Nephron (organoid): Measurements from ENCODE around the gene TGFA.

ENCODE experiments used
- H3K27ac Mint-ChIP-seq, 3 experiments: 2 replicates each; pipeline ENCODE4 v1.8.0; 2020; ENCODE audit warnings: mixed read lengths in 3 of 3, mild to moderate bottlenecking in 2 of 3, moderate library complexity in 1 of 3
- H3K27me3 Mint-ChIP-seq: 2 replicates; pipeline ENCODE4 v1.8.0; 2021; ENCODE audit warnings: low read depth, mild to moderate bottlenecking, moderate library complexity, mixed read lengths
- H3K36me3 Mint-ChIP-seq: 2 replicates; pipeline ENCODE4 v1.8.0; 2020; ENCODE audit warnings: low read depth, mixed read lengths
- H3K4me1 Mint-ChIP-seq: 2 replicates; pipeline ENCODE4 v1.8.0; 2020; ENCODE audit warnings: mixed read lengths
- H3K4me3 Mint-ChIP-seq, 3 experiments: 2 replicates each; pipeline ENCODE4 v1.8.0; 2020; ENCODE audit warnings: mild to moderate bottlenecking in 3 of 3, mixed read lengths in 3 of 3, moderate library complexity in 2 of 3
- H3K9me3 Mint-ChIP-seq: 2 replicates; pipeline ENCODE4 v1.8.0; 2020; ENCODE audit warnings: mixed read lengths
- TF ChIP-seq, protein P1 (sequence below), 3 experiments: fragments of 200-600 bp; sonication (generic); IDR thresholded peaks; one replicate each; pipeline ENCODE4 v1.5.0; 2021; ENCODE audit warnings: antibody characterized with exemption in 3 of 3; ENCODE audit not compliant: unreplicated experiment in 3 of 3

TGFA gene

DNA sequence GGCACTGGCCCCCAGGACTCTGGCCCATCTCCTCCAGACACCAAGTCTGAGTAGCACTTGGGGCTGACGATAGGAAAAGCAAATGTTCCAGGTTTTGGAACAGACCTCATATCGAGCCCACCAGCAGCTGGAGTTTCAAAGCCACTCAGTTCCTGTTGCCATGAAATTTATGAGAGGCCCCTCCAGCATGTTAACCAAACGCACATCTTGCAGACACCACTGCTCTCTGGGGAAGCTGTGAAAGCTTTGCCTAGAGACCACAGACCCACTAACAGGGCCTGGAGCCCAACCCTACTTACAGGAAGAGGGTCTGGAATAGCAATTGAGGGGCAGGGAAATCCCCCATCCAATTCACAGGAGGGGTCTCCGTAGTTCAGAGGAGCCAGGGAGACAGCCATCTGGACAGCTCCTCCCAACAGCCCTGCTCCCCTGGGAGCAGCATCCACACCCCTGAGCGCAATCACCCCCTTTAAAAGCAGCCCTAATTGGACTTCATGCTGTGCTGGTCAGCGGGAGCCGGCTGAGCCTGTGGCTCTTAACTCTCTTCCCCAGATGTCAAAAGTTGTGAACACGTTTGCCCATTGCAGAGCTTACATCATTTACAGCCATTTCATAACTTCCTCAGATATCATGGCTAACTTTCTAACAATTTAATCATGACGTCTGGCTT is 81.3 kb downstream of the TGFA start:
- Mint-ChIP-seq H3K36me3 (no peaks in the 10 kb centered on the region), H3K4me3 (no peak overlapping the region), H3K27ac (peak overlapping the region in 1 of 3 experiments; percentile 66), H3K27me3 (peaks cover 17% of the 10 kb centered on the region), H3K9me3 (no peaks in the 10 kb centered on the region), H3K4me1 (peaks cover 23% of the 10 kb centered on the region)
- TF ChIP-seq, protein P1, sequence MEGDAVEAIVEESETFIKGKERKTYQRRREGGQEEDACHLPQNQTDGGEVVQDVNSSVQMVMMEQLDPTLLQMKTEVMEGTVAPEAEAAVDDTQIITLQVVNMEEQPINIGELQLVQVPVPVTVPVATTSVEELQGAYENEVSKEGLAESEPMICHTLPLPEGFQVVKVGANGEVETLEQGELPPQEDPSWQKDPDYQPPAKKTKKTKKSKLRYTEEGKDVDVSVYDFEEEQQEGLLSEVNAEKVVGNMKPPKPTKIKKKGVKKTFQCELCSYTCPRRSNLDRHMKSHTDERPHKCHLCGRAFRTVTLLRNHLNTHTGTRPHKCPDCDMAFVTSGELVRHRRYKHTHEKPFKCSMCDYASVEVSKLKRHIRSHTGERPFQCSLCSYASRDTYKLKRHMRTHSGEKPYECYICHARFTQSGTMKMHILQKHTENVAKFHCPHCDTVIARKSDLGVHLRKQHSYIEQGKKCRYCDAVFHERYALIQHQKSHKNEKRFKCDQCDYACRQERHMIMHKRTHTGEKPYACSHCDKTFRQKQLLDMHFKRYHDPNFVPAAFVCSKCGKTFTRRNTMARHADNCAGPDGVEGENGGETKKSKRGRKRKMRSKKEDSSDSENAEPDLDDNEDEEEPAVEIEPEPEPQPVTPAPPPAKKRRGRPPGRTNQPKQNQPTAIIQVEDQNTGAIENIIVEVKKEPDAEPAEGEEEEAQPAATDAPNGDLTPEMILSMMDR (IDR thresholded peaks at IDR 0.05; ENCODE audit: unreplicated experiment in 3 of 3): no peak

DNA sequence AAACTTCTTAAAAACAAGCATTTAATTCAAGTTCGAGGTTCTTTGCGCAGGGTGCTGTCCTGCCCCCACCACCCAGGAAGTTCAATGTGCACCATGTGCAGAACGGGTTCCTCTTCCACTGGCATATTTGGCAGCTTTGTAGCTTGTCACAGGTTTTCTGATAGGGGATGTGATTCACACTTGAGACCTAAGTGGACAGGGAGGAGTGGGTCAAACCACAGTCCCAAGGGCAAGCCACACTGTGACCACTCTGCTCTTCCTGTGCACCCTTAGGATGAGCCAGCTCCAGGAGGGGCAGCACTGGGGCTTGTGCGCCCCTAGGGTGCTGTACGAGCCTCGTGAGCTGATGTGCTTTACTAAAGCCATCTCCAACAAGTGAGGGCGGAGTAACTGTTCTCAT is 82.5 kb downstream of the TGFA start:
- H3K9me3 Mint-ChIP-seq: no peaks in the 10 kb centered on the region
- TF ChIP-seq, protein P1 (IDR thresholded peaks at IDR 0.05; ENCODE audit: unreplicated experiment in 3 of 3): no peak
- H3K4me1 Mint-ChIP-seq: peaks cover 16% of the 10 kb centered on the region
- no peak overlapping the region for H3K4me3 Mint-ChIP-seq
- H3K27me3 Mint-ChIP-seq: peaks cover 24% of the 10 kb centered on the region
- H3K36me3 Mint-ChIP-seq: no peaks in the 10 kb centered on the region
- H3K27ac Mint-ChIP-seq: no peak overlapping the region

DNA sequence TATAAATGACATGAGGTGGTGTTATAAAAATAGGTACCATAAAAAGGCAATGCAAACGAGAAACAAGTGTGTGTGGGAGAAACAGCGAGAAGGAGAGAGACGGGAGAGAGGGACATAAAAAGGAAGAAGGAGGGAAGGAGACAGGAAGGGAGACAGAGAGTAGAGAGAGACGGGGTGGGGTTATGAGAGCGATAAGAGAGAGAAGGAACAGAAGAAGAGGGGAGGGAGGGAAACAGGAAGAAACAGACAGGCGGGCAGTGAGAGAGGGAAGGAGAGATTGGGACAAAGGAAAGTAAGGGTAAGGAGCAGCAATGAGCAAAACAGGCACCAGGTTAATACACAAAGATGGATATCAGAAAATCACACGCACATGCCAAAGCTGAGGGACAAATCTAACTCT is 83.7 kb downstream of the TGFA start:
- TF ChIP-seq, protein P1 (IDR thresholded peaks at IDR 0.05; ENCODE audit: unreplicated experiment in 3 of 3): no peak
- Mint-ChIP-seq H3K4me3 (no peak overlapping the region), H3K4me1 (peaks cover 12% of the 10 kb centered on the region), H3K9me3 (no peaks in the 10 kb centered on the region), H3K27me3 (peaks cover 30% of the 10 kb centered on the region), H3K27ac (peak overlapping the region in 1 of 3 experiments; percentile 15), H3K36me3 (no peaks in the 10 kb centered on the region)

DNA sequence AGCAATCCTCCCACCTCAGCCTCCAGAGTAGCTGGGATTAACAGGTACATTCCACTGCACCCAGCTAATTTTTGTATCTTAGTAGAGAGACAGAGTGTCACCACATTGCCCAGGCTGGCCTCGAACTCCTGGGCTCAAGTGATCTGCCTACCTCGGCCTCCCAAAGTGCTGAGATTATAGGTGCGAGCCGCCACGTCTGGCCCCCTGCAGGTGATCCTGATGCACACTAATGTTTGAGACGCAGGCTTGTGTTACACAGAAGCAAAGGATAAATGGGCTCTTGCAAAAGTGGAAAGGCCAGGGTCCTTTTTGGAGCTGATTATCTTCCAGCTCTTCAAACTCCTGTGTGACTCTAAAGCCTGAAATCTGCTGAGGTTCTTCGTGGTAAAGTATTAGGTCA is 84.2 kb downstream of the TGFA start:
- no peak overlapping the region for H3K4me3 Mint-ChIP-seq
- H3K36me3 Mint-ChIP-seq: no peaks in the 10 kb centered on the region
- no peaks in the 10 kb centered on the region for H3K9me3 Mint-ChIP-seq
- H3K4me1 Mint-ChIP-seq: peaks cover 11% of the 10 kb centered on the region
- peaks cover 30% of the 10 kb centered on the region for H3K27me3 Mint-ChIP-seq
- no peak overlapping the region for H3K27ac Mint-ChIP-seq
- TF ChIP-seq, protein P1 (IDR thresholded peaks at IDR 0.05; ENCODE audit: unreplicated experiment in 3 of 3): no peak

DNA sequence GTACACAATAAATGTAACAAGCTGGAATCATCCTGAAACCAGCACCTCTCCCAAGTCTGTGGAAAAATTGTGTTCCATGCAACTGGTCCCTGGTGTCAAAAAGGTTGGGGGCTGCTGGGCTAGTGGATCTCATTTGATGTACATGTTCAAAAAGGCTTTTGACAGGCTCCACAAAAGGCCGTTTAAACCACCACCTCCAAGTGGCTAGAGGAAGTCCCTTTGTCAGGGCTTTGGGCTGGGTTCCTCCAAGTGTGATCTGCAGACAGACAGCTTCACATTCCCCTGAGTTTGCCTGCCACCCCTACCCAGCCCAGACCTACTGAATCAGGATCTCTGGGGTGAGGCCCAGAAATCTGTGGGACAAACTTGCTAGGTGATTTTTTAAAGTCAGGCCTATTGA is 84.7 kb downstream of the TGFA start:
- Mint-ChIP-seq H3K9me3 (no peaks in the 10 kb centered on the region), H3K27me3 (peaks cover 30% of the 10 kb centered on the region), H3K36me3 (no peaks in the 10 kb centered on the region), H3K4me3 (no peak overlapping the region), H3K27ac (no peak overlapping the region), H3K4me1 (peaks cover 6% of the 10 kb centered on the region)
- TF ChIP-seq, protein P1 (IDR thresholded peaks at IDR 0.05; ENCODE audit: unreplicated experiment in 3 of 3): no peak
